Left forelimb (tissue), 1 donor: ENCODE data around the gene KIDINS220.

Experiments used
- DNase-seq: peaks from one replicate; pipeline ENCODE4 v3.0.0-alpha.2; 2018; ENCODE audit warnings: low spot score

Gene KIDINS220

GRCh38 chr2:8697190-8697589 lies 140.2 kb downstream of the KIDINS220 start:
- no peak for DNase-seq

GRCh38 chr2:8694737-8695136 lies 142.7 kb downstream of the KIDINS220 start:
- no peak for DNase-seq

DNA sequence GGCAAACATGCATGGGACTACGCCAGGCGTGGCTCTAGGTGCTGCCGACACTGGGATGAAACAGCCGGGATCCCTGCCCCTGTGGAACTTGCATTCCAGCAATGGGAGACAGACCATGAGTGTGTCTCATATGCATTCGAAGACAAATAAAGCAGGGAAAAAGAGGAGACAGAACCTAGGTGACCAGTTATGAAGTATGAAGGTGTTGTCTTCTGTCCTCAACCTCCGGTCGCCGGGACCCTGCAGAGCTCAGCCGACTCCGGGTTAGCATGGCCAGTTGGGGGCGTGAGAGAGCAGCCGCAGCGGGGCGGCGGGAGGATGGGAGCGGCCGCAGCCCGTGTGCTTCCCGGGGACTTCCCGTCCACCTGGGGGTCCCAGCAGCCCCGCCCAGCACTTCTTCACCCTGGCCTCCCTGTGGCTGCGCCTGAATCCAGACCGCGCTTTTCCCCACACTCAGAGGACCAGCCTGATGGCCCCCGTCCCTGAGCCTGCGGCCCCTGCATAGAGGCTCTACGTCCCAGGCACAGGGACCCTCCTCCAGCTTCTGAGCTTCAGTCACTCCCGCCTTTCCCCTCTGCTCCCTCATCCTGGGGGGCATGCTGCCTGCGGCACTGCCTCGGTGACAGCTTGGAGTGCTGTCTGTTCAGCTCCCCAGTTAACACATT lies 144.1 kb downstream of the KIDINS220 start:
- DNase-seq = no peak

GRCh38 chr2:8692783-8693156 lies 144.6 kb downstream of the KIDINS220 start:
- DNase-seq = no peak

- no peak for DNase-seq
These were observed 145.5 kb downstream of the KIDINS220 start for GRCh38 chr2:8691859-8692437.

- DNase-seq = peak; percentile 88
These were observed 151.6 kb downstream of the KIDINS220 start for GRCh38 chr2:8685697-8686358.

DNA sequence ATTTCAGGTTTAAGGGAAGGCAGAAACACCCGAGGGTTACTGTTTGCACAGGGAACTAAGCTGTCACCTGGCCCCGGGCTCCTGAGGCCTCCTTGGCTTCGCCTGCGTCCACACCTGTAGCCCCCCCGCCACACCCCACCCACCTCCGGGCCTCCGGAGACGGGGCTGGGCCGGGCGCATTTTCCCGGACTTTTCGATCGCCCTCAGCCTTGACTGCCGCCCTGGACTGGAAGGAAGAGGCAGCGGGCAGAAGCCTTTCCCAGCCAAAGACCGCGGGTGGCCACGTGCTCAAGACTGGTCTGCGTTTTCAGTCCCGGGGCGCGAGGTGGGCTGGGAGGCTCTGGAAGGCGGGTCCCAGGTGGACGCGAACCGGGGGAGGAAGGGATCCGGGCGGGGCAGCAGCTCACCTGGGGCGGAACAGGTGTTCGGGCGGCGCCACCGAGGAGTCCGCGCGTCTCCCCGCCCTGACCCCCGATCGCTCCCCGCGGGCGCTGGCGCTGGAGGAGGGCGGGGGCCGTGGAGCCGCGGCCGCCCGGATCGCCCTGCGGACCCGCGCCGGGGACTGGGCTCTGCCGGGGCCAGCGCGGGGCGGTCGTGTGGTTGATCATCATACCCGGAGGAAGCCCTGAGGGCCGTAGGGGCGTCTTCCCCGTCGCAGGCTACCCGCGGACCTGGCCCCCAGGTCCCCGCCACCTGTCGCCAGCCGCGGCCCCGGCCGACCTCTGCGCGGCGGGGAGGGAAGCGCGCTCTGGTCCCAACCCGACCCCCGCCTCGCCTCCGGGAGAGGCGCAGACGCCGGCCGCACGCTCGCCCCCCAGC lies 152.3 kb downstream of the KIDINS220 start:
- DNase-seq = no peak

DNA sequence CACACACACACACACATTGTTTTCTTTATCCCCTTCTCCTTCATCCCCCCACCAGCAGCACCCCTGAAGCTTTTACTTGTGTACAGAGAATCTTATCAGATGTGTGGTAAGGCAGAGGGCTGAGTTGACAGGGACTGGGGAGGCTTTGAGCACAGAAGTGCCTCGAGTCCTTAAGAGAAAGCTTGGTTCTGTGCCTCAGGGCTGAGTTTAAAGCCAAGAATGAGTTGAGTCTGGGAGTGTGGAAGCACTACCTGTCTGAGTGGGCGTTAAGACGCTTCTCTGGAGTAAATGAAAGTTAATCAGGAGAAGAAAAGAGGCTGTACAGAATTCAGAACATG lies 152.9 kb downstream of the KIDINS220 start:
- no peak for DNase-seq

DNA sequence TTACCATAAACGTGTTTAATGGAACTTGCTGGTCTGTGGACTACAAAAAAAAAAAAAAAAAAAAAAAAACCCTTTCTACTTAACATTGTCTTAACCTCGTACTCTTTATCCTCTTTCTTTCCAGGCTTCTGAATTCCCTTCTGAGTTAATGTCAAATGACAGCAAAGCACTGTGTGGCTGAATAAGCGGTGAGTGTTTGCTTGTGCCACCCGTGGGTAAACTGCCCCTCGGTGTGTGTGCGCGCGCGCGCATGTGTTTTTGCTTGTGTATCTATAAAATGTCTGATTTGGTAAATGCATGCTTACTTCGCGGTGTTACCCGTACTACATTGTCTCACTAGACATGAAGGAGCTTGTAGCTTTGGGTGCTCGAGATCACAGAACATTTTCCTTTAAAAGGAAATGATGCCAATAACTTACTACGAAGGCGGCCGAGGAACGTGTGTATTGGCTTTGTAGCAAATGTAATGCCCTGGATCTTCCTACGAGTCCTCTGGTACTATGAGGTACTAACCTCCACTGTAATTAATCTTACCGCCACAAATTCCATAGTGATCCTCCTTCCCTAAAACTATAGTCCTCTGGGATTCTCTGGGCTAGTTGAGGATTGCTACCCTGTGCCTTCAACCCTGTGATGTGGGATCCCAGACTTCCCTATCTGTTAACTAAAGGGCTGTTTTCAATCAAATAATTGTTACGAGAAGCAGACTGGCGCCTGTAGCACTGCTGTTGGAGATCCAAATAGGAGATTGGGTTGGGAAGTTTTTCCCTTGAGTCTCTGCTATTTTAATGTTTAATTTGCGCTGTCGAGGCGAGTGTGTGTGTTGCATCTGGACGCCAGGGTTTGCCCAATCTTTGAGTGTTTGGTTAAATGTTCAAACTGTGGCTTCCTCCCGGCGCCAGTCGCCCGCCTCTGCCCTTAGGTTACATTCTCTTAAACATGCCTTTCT lies 154.4 kb downstream of the KIDINS220 start:
- no peak for DNase-seq

- DNase-seq = peak; percentile 100
These were observed 155.4 kb downstream of the KIDINS220 start, which contains the start of gene ID2 for GRCh38 chr2:8681786-8682692. ID2 (plus strand) TSS chr2:8682056; CDS start chr2:8682166, 110 bp downstream.

DNA sequence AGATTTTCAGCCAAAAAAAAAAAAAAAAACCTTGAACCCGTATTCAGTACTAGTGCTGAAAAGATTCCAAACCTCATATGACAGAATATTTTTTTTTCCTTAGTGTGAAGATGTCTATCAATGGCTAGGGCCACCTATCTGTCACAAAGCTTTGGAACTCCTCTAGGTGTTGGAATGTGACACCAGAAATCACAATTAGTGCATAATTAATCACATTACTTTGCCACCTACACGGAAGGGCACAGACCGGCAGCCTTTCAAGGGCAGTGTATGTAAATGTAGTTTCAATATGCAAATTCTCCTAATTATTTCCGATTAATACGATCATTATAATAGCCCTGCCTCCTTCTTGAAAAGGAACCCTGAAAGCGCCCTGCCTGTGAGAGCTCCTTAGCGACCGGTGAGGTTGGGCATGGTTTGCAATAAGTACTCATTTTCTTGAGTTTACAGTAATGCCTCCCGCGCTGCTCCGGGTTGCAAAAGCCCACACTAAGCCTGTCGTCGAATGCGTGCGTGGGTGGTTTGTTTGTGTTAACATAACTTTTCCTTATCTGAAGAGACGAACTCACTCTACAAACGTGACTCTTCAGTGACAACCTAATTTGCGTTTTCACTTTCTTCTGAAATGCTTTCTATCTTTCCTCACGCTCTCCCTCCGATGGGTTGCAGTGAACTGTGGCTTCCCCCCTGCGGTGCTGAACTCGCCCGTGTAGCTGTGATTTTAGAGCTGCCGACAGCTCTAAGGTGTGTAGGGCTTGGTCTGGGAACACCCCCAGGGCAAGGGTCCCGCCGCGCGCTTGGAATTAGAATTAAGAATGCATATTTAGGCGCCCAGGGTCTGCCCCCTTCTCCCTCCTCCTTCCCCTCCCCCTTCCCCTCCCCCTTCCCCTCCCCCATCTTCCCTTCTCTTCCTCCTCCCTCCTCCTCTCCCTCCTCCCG lies 156.3 kb downstream of the KIDINS220 start:
- DNase-seq = no peak

- DNase-seq = peak; percentile 68
These were observed 157.3 kb downstream of the KIDINS220 start for GRCh38 chr2:8679827-8680731.

- DNase-seq = no peak
These were observed 157.9 kb downstream of the KIDINS220 start for GRCh38 chr2:8679567-8679826.
